HCT116 (cell line): ENCODE data around the gene CD300LD. TPM values are rescaled to one million over a fixed set of nuclear protein-coding genes. Genes with fewer than 3 reads are reported as not detected.

Experiments
- ATAC-seq: fragments of 200-7000 bp; cut with Tn5 transposase; 2 replicates; pipeline ENCODE4 v1.9.1; 2020; ENCODE audit warnings: mild to moderate bottlenecking, moderate library complexity
- BruUV-seq: library from RNA; stranded (reverse); fragments of 400-500 nt; replicated peaks from 2 replicates; lab custom pipeline; 2021; lab: Mats Ljungman, UMichigan
- CTCF ChIA-PET: fragments of 300-600 bp; sonication (Branson Sonifier 250); formaldehyde crosslinking; loops from one replicate; lab custom pipeline; 2021; ENCODE audit warnings: antibody characterized with exemption; lab: Charles Lee
- POLR2A ChIA-PET: fragments of 300-600, 350-600 bp; sonication (Branson Sonifier 250); formaldehyde crosslinking; loops from one replicate; lab custom pipeline; 2021; ENCODE audit warnings: antibody characterized with exemption; lab: Charles Lee
- RAD21 ChIA-PET, 2 experiments: fragments of 300-600 bp; sonication (Branson Sonifier 250); formaldehyde crosslinking; loops; one replicate each; lab custom pipeline; 2023; ENCODE audit warnings: low total read pairs in 2 of 2; ENCODE audit not compliant: uncharacterized antibody in 2 of 2, unreplicated experiment in 2 of 2, low non-redundant PET in 1 of 2; lab: Charles Lee
- DNase-seq: peaks from one replicate; pipeline ENCODE4 v3.0.0-alpha.2; 2010; ENCODE audit warnings: low read depth, low spot score
- H2AFZ ChIP-seq: fragments of 200-600 bp; shearing (Covaris generic), sonication (generic); 2 replicates; pipeline ENCODE4 v1.6.1; 2017; ENCODE audit warnings: low read depth, mixed run types, mixed read lengths, antibody characterized with exemption, low read length; ENCODE audit not compliant: poor library complexity, severe bottlenecking
- H3K27ac ChIP-seq: 2 replicates; pipeline ENCODE4 v1.5.1; 2012; ENCODE audit warnings: low read depth, low read length
- H3K27me3 ChIP-seq: fragments of 200-600 bp; sonication (generic); 2 replicates; pipeline ENCODE4 v1.6.1; 2016; ENCODE audit warnings: mixed run types, low read length, mixed read lengths; ENCODE audit not compliant: insufficient read depth
- H3K36me3 ChIP-seq, 2 experiments: fragments of 200-500 bp in 1 of 2; fragments of 200-600 bp in 1 of 2; sonication (Bioruptor generic) in 1 of 2; sonication (generic) in 1 of 2; 2 replicates each; pipeline versions ENCODE4 v1.5.1 to v1.6.1; 2014 to 2016; ENCODE audit warnings: low read length in 2 of 2, inconsistent platforms in 1 of 2, mixed read lengths in 1 of 2, mixed run types in 1 of 2; ENCODE audit not compliant: insufficient read depth in 2 of 2, control insufficient read depth in 1 of 2
- H3K4me1 ChIP-seq, 2 experiments: fragments of 200-600 bp in 1 of 2; sonication (generic) in 1 of 2; 2 replicates each; pipeline versions ENCODE4 v1.5.1 to v1.6.1; 2012 to 2017; ENCODE audit warnings: low read length in 2 of 2, inconsistent platforms in 1 of 2, mild to moderate bottlenecking in 1 of 2, mixed read lengths in 1 of 2, mixed run types in 1 of 2, moderate library complexity in 1 of 2; ENCODE audit not compliant: insufficient read depth in 2 of 2, control insufficient read depth in 1 of 2
- H3K4me2 ChIP-seq: fragments of 200-600 bp; sonication (generic); 2 replicates; pipeline ENCODE4 v1.6.1; 2017; ENCODE audit warnings: mixed run types, low read length, mixed read lengths
- H3K4me3 ChIP-seq, 2 experiments: fragments of 200-600 bp in 1 of 2; sonication (generic) in 1 of 2; replicated peaks in 1 of 2; 2 replicates each; pipeline ENCODE4 v1.5.1; 2011 to 2016; ENCODE audit warnings: low read length in 2 of 2, control low read depth in 1 of 2, low read depth in 1 of 2, mild to moderate bottlenecking in 1 of 2, mixed read lengths in 1 of 2, mixed run types in 1 of 2
- H3K79me2 ChIP-seq: fragments of 200-600 bp; sonication (generic); 2 replicates; pipeline ENCODE4 v1.6.1; 2017; ENCODE audit warnings: mild to moderate bottlenecking, mixed run types, low read length, moderate library complexity, mixed read lengths; ENCODE audit not compliant: insufficient read depth
- H3K9ac ChIP-seq: fragments of 200-600 bp; sonication (generic); 2 replicates; pipeline ENCODE4 v1.6.1; 2016; ENCODE audit warnings: low read length, mixed read lengths
- H3K9me2 ChIP-seq: fragments of 200-600 bp; sonication (generic), shearing (Covaris generic); 2 replicates; pipeline ENCODE4 v1.6.1; 2017; ENCODE audit warnings: mixed run types, mild to moderate bottlenecking, moderate library complexity; ENCODE audit not compliant: insufficient read depth
- H3K9me3 ChIP-seq, 2 experiments: fragments of 200-500 bp in 1 of 2; fragments of 200-600 bp in 1 of 2; sonication (Bioruptor generic) in 1 of 2; sonication (generic) in 1 of 2; 2 replicates each; pipeline ENCODE4 v1.6.1; 2014 to 2017; ENCODE audit warnings: low read length in 2 of 2, mixed read lengths in 2 of 2, inconsistent platforms in 1 of 2, low read depth in 1 of 2, mild to moderate bottlenecking in 1 of 2, mixed run types in 1 of 2, moderate library complexity in 1 of 2; ENCODE audit not compliant: control insufficient read depth in 1 of 2, insufficient read depth in 1 of 2
- H4K20me1 ChIP-seq: fragments of 200-600 bp; sonication (generic), shearing (Covaris generic); 2 replicates; pipeline ENCODE4 v1.6.1; 2017; ENCODE audit warnings: mixed run types, mild to moderate bottlenecking, moderate library complexity; ENCODE audit not compliant: insufficient read depth
- CBX3 ChIP-seq: IDR thresholded peaks from 2 replicates; pipeline ENCODE4 v1.6.1; 2012; ENCODE audit warnings: low read depth
- ELF1 ChIP-seq: IDR thresholded peaks from 2 replicates; pipeline ENCODE4 v1.6.1; 2012; ENCODE audit warnings: low read depth, borderline replicate concordance
- EZH2phosphoT487 ChIP-seq: fragments of 200-600 bp; IDR thresholded peaks from 2 replicates; pipeline ENCODE4 v1.6.1; 2018; ENCODE audit warnings: antibody characterized with exemption, borderline replicate concordance
- JUND ChIP-seq: IDR thresholded peaks from 2 replicates; pipeline ENCODE4 v1.6.1; 2012
- POLR2A ChIP-seq: IDR thresholded peaks from 2 replicates; pipeline ENCODE4 v1.7.0; 2011; ENCODE audit warnings: borderline replicate concordance; ENCODE audit not compliant: insufficient read depth, insufficient read length; ENCODE audit errors: extremely low read depth
- RAD21 ChIP-seq: IDR thresholded peaks from 2 replicates; pipeline ENCODE4 v1.6.1; 2012; ENCODE audit warnings: low read depth, mild to moderate bottlenecking
- ZFX ChIP-seq: fragments of 450-650 bp; IDR thresholded peaks from 2 replicates; pipeline ENCODE4 v1.6.1; 2017
- ZNF274 ChIP-seq: fragments of 200-500 bp; sonication (Bioruptor generic); IDR thresholded peaks from 2 replicates; pipeline ENCODE4 v1.6.1; 2014; ENCODE audit warnings: mild to moderate bottlenecking, low read depth, low read length, inconsistent platforms
- intact Hi-C: fragments of 100-400 bp; cut with micrococcal nuclease; formaldehyde crosslinking; loops from 2 replicates; pipeline ENCODE4 v1.10.0; 2022
- total RNA-seq: library from RNA; stranded (reverse); gene quantifications from one replicate; pipeline ENCODE4 v1.2.1, GENCODE V29; 2021; ENCODE audit not compliant: unreplicated experiment
- TF ChIP-seq, protein P1 (sequence below): IDR thresholded peaks from 2 replicates; pipeline ENCODE4 v1.6.1; 2012; ENCODE audit warnings: low read depth

CD300LD gene
- total RNA-seq, 1 experiment from 2014 or later: not detected

DNA sequence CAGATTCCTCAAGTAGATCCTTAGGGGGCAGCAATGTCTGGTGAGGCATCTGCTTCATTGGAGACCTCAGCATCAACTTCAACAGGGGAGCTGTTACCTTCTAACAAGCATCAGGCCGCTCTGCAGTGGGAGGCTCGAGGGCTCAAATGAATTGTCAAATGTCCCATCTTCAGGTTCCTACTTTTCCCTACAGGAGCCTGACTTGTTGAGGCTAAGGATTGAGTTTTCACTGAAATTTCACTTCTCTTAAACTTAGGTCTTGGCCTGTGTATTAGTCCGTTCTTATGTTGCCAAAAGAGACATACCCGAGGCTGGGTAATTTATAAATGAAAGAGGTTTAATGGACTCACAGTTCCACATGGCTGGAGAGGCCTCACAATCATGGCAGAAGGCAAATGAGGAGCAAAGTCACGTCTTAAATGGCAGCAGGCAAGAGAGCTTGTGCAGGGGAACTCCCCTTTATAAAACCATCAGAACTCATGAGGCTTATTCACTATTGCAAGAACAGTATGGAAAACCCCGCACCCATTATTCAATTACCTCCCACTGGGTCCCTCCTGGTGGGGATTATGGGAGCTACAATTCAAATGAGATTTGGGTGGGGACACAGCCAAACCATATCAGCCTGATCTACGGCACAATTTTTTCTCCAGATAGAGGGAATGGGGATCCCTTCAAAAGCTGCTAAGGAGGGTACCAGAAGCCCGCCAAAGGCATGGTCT lies 5.1 kb upstream of the CD300LD start:
- RAD21 ChIA-PET: no interaction called here

More for the DNA sequence above, 5.1 kb upstream of the CD300LD start:
- Histone ChIP-seq H3K9me3 (no peaks in the 10 kb centered on the region), H3K9me2 (no peaks in the 10 kb centered on the region), H2AFZ (no peak overlapping the region), H3K27me3 (peaks cover 83% of the 10 kb centered on the region), H4K20me1 (no peaks in the 10 kb centered on the region), H3K27ac (no peak overlapping the region), H3K4me3 (no peak overlapping the region), H3K4me1 (no peaks in the 10 kb centered on the region), H3K79me2 (no peaks in the 10 kb centered on the region), H3K4me2 (no peak overlapping the region), H3K9ac (no peak overlapping the region), H3K36me3 (no peaks in the 10 kb centered on the region)
- intact Hi-C loops: no loop called here
- CTCF ChIA-PET: interaction anchor here (3.5 kb wide), 1 partner anchor 31 kb away, joined by 11 read pairs; the partner anchor contains the start of gene CD300H
- ATAC-seq (no peak), DNase-seq (no peak)
- TF ChIP-seq, protein P1, sequence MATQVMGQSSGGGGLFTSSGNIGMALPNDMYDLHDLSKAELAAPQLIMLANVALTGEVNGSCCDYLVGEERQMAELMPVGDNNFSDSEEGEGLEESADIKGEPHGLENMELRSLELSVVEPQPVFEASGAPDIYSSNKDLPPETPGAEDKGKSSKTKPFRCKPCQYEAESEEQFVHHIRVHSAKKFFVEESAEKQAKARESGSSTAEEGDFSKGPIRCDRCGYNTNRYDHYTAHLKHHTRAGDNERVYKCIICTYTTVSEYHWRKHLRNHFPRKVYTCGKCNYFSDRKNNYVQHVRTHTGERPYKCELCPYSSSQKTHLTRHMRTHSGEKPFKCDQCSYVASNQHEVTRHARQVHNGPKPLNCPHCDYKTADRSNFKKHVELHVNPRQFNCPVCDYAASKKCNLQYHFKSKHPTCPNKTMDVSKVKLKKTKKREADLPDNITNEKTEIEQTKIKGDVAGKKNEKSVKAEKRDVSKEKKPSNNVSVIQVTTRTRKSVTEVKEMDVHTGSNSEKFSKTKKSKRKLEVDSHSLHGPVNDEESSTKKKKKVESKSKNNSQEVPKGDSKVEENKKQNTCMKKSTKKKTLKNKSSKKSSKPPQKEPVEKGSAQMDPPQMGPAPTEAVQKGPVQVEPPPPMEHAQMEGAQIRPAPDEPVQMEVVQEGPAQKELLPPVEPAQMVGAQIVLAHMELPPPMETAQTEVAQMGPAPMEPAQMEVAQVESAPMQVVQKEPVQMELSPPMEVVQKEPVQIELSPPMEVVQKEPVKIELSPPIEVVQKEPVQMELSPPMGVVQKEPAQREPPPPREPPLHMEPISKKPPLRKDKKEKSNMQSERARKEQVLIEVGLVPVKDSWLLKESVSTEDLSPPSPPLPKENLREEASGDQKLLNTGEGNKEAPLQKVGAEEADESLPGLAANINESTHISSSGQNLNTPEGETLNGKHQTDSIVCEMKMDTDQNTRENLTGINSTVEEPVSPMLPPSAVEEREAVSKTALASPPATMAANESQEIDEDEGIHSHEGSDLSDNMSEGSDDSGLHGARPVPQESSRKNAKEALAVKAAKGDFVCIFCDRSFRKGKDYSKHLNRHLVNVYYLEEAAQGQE: no peak
- TF ChIP-seq CBX3 (no peak), JUND (no peak), ELF1 (no peak), ZFX (no peak), RAD21 (no peak), ZNF274 (no peak), POLR2A (no peak), EZH2phosphoT487 (no peak)
- POLR2A ChIA-PET: no interaction called here
- no TSS peak for BruUV-seq
